ENCODE measurements around the gene OCIAD1. TPM values are rescaled to one million over a fixed set of nuclear protein-coding genes. Genes with fewer than 3 reads are reported as not detected.

OCIAD1 gene
- total RNA-seq, 1 experiment from 2014 or later: 207 TPM

GRCh38 chr4:48854395-48854683 lies 23.5 kb downstream of the OCIAD1 start:
- H3K36me3 Mint-ChIP-seq (ENCODE audit: insufficient read depth, unreplicated experiment): peaks cover 82% of the 10 kb centered on the region
- intact Hi-C loops (cut with micrococcal nuclease): loop anchor here (5.0 kb wide), 1 partner anchor 108 kb away; no protein-coding TSS in a partner anchor
- ChIA-PET CTCF (no interaction called here), POLR2A (interaction anchor here (1.2 kb wide), 1 partner anchor 76 kb away, joined by 4 read pairs; no protein-coding TSS in a partner anchor)
- TF ChIP-seq CTCF (IDR thresholded peaks at IDR 0.05; ENCODE audit: unreplicated experiment): no peak
- no peak overlapping the region for H3K4me3 Mint-ChIP-seq (ENCODE audit: unreplicated experiment)
- H3K4me1 Mint-ChIP-seq (ENCODE audit: insufficient read depth, unreplicated experiment): peaks cover 6% of the 10 kb centered on the region
- no peaks in the 10 kb centered on the region for H3K27me3 Mint-ChIP-seq (ENCODE audit: insufficient read depth, unreplicated experiment)
- no peak overlapping the region for H3K27ac Mint-ChIP-seq (ENCODE audit: low read depth, unreplicated experiment)
- DNase-seq (ENCODE audit: unreplicated experiment): no peak
- no peaks in the 10 kb centered on the region for H3K9me3 Mint-ChIP-seq (ENCODE audit: unreplicated experiment)
- no TSS peak for BruUV-seq (replicated peaks)

GRCh38 chr4:48854982-48855381 lies 24.1 kb downstream of the OCIAD1 start:
- Mint-ChIP-seq H3K27ac (ENCODE audit: low read depth, unreplicated experiment) (no peak overlapping the region), H3K4me1 (ENCODE audit: insufficient read depth, unreplicated experiment) (peaks cover 6% of the 10 kb centered on the region), H3K4me3 (ENCODE audit: unreplicated experiment) (no peak overlapping the region), H3K27me3 (ENCODE audit: insufficient read depth, unreplicated experiment) (no peaks in the 10 kb centered on the region), H3K9me3 (ENCODE audit: unreplicated experiment) (no peaks in the 10 kb centered on the region), H3K36me3 (ENCODE audit: insufficient read depth, unreplicated experiment) (peaks cover 83% of the 10 kb centered on the region)
- intact Hi-C loops (cut with micrococcal nuclease): loop anchor here (5.0 kb wide), 1 partner anchor 107 kb away; no protein-coding TSS in a partner anchor
- POLR2A ChIA-PET: interaction anchor here (0.7 to 1.2 kb wide), 2 partner anchors 76 to 210 kb away, joined by 3 to 4 read pairs; no protein-coding TSS in a partner anchor
- BruUV-seq (replicated peaks): no TSS peak
- TF ChIP-seq CTCF (IDR thresholded peaks at IDR 0.05; ENCODE audit: unreplicated experiment): no peak
- peak; percentile 17 for DNase-seq (ENCODE audit: unreplicated experiment)
- CTCF ChIA-PET: no interaction called here

GRCh38 chr4:48858130-48858529 lies 27.2 kb downstream of the OCIAD1 start:
- peaks cover 6% of the 10 kb centered on the region for H3K4me1 Mint-ChIP-seq (ENCODE audit: insufficient read depth, unreplicated experiment)
- H3K27me3 Mint-ChIP-seq (ENCODE audit: insufficient read depth, unreplicated experiment): no peaks in the 10 kb centered on the region
- ChIA-PET CTCF (interaction anchor here (0.7 to 1.2 kb wide), 3 partner anchors 14 to 105 kb away, joined by 3 read pairs; no protein-coding TSS in a partner anchor), POLR2A (interaction anchor here (0.7 to 1.0 kb wide), 3 partner anchors 14 to 80 kb away, joined by 3 read pairs; no protein-coding TSS in a partner anchor)
- peak; percentile 6 for DNase-seq (ENCODE audit: unreplicated experiment)
- no TSS peak for BruUV-seq (replicated peaks)
- no peaks in the 10 kb centered on the region for H3K9me3 Mint-ChIP-seq (ENCODE audit: unreplicated experiment)
- no peak overlapping the region for H3K27ac Mint-ChIP-seq (ENCODE audit: low read depth, unreplicated experiment)
- H3K4me3 Mint-ChIP-seq (ENCODE audit: unreplicated experiment): no peak overlapping the region
- no peak for TF ChIP-seq CTCF (IDR thresholded peaks at IDR 0.05; ENCODE audit: unreplicated experiment)
- intact Hi-C loops (cut with micrococcal nuclease): no loop called here
- H3K36me3 Mint-ChIP-seq (ENCODE audit: insufficient read depth, unreplicated experiment): peaks cover 78% of the 10 kb centered on the region

- H3K27me3 Mint-ChIP-seq (ENCODE audit: insufficient read depth, unreplicated experiment): no peaks in the 10 kb centered on the region
- H3K4me3 Mint-ChIP-seq (ENCODE audit: unreplicated experiment): no peak overlapping the region
- H3K9me3 Mint-ChIP-seq (ENCODE audit: unreplicated experiment): peaks cover 11% of the 10 kb centered on the region
- no peaks in the 10 kb centered on the region for H3K4me1 Mint-ChIP-seq (ENCODE audit: insufficient read depth, unreplicated experiment)
- no peak for DNase-seq (ENCODE audit: unreplicated experiment)
- ChIA-PET POLR2A (interaction anchor here (0.8 to 1.9 kb wide), 3 partner anchors 18 to 39 kb away, joined by 3 to 8 read pairs (median 3); no protein-coding TSS in a partner anchor), CTCF (no interaction called here)
- H3K36me3 Mint-ChIP-seq (ENCODE audit: insufficient read depth, unreplicated experiment): peaks cover 52% of the 10 kb centered on the region
- no peak for TF ChIP-seq CTCF (IDR thresholded peaks at IDR 0.05; ENCODE audit: unreplicated experiment)
- intact Hi-C loops (cut with micrococcal nuclease): no loop called here
- BruUV-seq (replicated peaks): no TSS peak
- H3K27ac Mint-ChIP-seq (ENCODE audit: low read depth, unreplicated experiment): no peak overlapping the region
Measured at GRCh38 chr4:48862038-48862437, 31.1 kb downstream of the OCIAD1 start.

All from MCF 10A (cell line).